ENCODE data around the gene TRIM69. TPM values are rescaled to one million over a fixed set of nuclear protein-coding genes. Genes with fewer than 3 reads are reported as not detected.
"Not testable (repeated sequence)": the region's sequence is repeated elsewhere in the genome, so short reads cannot be mapped to it uniquely, and the experiment has no call there.

TRIM69 gene
- total RNA-seq, 2 donors from 2014 or later = 20.0 to 28.7 TPM

DNA sequence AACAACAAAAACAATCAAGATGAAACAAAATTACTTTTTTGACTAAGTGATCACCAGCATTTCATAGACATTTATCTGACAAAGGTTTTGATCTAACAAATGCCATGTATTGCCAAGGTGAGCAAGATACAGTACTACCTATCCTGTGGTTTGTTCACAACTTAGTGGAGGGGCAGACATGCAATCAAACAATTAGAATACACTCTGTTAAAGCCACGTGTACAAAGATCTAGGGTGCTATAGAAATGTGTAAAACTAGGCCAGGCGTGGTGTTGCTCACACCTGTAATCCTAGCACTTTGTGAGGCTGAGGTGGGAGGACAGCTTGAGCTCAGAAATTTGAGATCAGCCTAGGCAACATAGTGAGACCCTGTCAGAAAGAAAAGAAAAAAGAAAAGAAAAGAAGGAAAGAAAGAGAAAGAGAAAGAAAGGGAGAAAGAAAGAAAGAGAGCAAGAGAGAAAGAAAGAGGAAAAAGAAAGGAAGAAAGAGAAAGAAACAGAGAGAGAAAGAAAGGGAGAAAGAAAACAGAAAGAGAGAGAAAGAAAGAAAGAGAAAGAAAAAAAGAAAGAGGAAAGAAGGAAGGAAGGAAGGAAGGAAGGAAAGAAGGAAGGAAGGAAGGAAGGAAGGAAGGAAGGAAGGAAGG is 1.4 kb upstream of the TRIM69 start:
- intact Hi-C loops (cut with DNase I) = loop anchor here (5.0 to 10.0 kb wide), 3 partner anchors 73 to 150 kb away; partner anchors contain the start of gene SPG11 (in 2 of the 2)
- no peak for DNase-seq (ENCODE audit: low spot score)

GRCh38 chr15:44735482-44736180 is 697 bp upstream of the TRIM69 start:
- no peak for DNase-seq (ENCODE audit: low spot score)
- intact Hi-C loops (cut with DNase I) = loop anchor here (5.0 to 10.0 kb wide), 3 partner anchors 73 to 151 kb away; partner anchors contain the start of gene SPG11 (in 2 of the 2)

GRCh38 chr15:44738340-44738984 is 2.1 kb downstream of the TRIM69 start:
- DNase-seq (ENCODE audit: low spot score) = no peak
- intact Hi-C loops (cut with DNase I) = loop anchor here (5.0 to 10.0 kb wide), 3 partner anchors 76 to 154 kb away; partner anchors contain the start of gene SPG11 (in 2 of the 2)

DNA sequence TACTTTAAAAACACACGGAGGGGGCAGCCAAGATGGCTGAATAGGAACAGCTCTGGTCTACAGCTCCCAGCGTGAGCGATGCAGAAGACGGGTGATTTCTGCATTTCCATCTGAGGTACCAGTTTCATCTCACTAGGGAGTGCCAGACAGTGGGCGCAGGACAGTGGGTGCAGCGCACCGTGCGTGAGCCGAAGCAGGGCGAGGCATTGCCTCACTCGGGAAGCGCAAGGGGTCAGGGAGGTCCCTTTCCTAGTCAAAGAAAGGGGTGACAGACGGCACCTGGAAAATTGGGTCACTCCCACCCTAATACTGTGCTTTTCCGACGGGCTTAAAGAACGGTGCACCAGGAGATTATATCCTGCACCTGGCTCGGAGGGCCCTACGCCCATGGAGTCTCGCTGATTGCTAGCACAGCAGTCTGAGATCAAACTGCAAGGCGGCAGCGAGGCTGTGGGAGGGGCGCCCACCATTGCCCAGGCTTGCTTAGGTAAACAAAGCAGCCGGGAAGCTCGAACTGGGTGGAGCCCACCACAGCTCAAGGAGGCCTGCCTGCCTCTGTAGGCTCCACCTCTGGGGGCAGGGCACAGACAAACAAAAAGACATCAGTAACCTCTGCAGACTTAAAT is 3.0 kb downstream of the TRIM69 start:
- DNase-seq (ENCODE audit: low spot score) = not testable (repeated sequence)
- intact Hi-C loops (cut with DNase I) = loop anchor here (5.0 to 10.0 kb wide), 3 partner anchors 77 to 155 kb away; partner anchors contain the start of gene SPG11 (in 2 of the 2)

DNA sequence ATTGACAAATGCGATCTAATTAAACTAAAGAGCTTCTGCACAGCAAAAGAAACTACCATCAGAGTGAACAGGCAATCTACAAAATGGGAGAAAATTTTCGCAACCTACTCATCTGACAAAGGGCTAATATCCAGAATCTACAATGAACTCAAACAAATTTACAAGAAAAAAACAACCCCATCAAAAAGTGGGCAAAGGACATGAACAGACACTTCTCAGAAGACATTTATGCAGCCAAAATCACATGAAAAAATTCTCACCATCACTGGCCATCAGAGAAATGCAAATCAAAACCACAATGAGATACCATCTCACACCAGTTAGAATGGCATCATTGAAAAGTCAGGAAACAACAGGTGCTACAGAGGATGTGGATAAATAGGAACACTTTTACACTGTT is 7.1 kb downstream of the TRIM69 start:
- DNase-seq (ENCODE audit: low spot score); intact Hi-C loops (cut with DNase I): not testable (repeated sequence)

GRCh38 chr15:44753345-44753744 is 17.0 kb downstream of the TRIM69 start:
- intact Hi-C loops (cut with DNase I) = no loop called here
- DNase-seq (ENCODE audit: low spot score) = no peak

DNA sequence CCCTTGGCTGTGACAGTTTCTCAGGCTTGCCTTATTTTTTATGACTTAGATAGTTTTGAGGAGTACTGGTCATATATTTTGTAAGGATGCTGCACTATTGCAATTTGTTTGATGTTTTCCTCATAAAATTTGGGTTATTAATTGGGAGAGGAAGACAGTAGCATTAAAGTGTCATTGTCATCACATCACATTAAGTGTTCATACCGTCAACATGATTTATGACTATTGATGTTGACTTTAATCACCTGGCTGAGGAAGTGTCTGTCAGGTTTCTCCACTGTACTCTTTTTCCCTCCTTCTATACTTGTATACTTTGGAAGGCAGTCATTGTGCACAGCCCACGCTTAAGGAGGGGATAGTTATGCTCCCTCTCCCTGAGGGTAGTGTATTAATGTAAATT is 26.9 kb downstream of the TRIM69 start:
- no peak for DNase-seq (ENCODE audit: low spot score)
- intact Hi-C loops (cut with DNase I) = no loop called here

GRCh38 chr15:44763848-44764247 is 27.5 kb downstream of the TRIM69 start:
- DNase-seq (ENCODE audit: low spot score) = no peak
- intact Hi-C loops (cut with DNase I) = no loop called here

DNA sequence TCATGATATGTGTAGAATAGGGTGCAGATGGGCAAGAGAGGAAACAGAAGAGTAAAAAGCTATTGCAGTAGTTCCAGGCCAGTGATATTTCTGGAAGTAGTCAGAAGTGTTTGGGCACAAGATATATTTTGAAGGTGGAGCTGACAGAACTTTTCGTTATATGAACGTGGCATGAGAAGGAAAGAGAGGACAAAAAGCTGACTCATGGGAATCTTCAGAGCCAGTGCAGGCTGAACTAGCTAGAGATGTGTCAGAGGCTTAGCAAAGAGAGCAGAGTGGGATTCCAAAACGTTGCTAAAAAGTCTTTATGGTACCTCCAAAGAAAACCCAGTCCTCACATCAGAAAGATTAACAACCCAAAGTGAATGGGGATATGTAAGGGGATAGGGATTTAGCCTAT is 28.7 kb downstream of the TRIM69 start:
- DNase-seq (ENCODE audit: low spot score) = no peak
- intact Hi-C loops (cut with DNase I) = no loop called here

DNA sequence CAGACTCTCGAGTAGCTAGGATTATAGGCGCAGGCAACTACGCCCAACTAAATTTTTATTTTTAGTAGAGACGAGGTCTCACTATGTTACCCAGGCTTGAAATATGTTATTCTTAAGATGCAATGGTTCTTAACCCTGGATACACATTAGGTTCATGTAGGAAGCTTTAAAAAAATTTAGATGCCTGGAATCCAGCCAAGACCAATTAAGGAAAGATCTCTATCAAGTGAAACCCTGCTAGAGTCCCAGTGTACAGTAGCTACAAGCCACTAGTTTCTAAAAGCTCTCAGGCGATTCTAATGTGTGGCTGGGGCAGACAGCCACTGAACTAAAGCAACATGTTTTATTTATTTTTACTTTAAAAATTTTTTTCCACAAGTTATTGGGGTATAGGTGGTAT is 33.2 kb downstream of the TRIM69 start:
- intact Hi-C loops (cut with DNase I) = no loop called here
- DNase-seq (ENCODE audit: low spot score) = no peak

GRCh38 chr15:44770715-44771114 is 34.4 kb downstream of the TRIM69 start:
- intact Hi-C loops (cut with DNase I); DNase-seq (ENCODE audit: low spot score): not testable (repeated sequence)

DNA sequence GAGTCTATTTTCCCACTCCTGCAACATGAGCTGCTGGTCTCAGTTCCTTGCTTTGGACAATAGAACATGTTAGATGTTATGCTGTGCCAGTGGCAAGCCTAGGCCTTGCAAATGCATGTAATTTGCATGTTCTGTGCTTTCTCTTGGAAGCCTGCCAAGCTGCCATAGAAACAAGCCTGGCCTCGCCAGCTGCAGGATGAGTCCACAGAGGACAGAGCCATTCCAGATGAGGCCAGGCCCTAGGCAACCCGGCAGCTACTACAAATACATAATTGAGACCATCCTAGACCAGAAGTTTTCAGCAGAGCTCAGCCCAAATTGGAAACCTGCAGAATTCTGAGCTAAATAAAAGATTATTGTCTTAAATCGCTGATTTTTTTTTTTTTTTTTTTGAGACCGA is 39.6 kb downstream of the TRIM69 start:
- no peak for DNase-seq (ENCODE audit: low spot score)
- intact Hi-C loops (cut with DNase I) = no loop called here

DNA sequence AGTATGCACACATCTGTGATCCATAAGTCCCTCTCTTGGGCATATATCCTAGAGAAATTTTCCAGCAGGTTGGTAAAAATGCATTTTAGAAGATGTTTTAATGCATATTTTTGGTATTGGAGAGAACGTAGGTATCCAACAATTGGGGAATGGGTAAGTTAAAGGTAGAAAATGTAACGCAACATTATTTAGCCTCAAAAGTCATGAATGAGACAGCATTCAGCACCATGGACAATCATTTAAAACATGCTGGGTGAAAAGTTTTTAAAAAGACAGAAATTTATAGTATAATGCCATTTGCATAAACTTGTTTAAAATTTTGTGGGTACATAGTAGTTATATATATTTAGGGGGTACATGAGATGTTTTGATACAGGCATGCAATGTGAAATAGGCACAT is 43.4 kb downstream of the TRIM69 start:
- no peak for DNase-seq (ENCODE audit: low spot score)
- intact Hi-C loops (cut with DNase I) = no loop called here

- intact Hi-C loops (cut with DNase I) = no loop called here
Measured at GRCh38 chr15:44780608-44781007, 44.3 kb downstream of the TRIM69 start.

GRCh38 chr15:44781128-44781810 is 44.9 kb downstream of the TRIM69 start:
- intact Hi-C loops (cut with DNase I) = no loop called here

More at GRCh38 chr15:44780608-44781007, 44.3 kb downstream of the TRIM69 start:
- no peak for DNase-seq (ENCODE audit: low spot score)

DNA sequence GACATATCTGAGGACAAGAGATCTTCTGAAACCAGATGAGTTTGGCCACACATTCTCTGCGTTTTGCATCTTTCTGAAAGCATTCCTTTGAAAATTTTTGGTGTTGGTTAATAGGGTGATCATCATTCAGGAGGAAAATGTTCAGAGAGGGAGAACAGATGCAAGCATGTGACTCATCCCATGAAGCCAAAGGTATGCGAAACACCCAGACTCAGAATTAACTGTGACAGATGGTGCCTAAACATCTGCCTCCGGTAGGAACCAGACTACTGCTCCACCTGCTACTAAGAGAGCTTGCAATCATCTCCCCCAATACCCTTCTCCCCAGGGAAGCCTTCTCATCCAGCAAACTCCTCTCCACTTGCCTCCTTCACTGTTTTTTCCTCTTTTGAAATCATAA is 46.2 kb downstream of the TRIM69 start:
- intact Hi-C loops (cut with DNase I) = no loop called here
- no peak for DNase-seq (ENCODE audit: low spot score)

More at GRCh38 chr15:44781128-44781810, 44.9 kb downstream of the TRIM69 start:
- DNase-seq (ENCODE audit: low spot score) = no peak

- intact Hi-C loops (cut with DNase I); DNase-seq (ENCODE audit: low spot score): not testable (repeated sequence)
Measured at GRCh38 chr15:44784918-44785274, 48.6 kb downstream of the TRIM69 start.

DNA sequence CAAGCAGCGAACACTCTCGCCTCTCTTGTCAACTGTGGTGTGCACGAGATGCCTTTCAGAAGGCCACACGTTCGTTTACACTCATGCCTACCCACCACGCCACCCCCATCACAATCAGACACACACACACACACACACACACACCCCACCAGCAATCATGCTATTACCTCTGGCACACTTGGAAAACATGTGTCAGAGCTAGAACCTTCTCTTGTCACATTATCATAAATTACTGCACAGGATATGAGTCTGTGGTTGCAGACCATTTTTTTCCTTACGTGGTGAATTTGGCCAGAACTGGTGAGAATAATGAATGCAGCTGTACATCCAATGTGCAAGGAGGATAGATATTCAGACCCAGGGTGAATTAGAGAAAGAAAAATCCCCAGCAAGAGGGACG is 52.4 kb downstream of the TRIM69 start:
- no peak for DNase-seq (ENCODE audit: low spot score)
- intact Hi-C loops (cut with DNase I) = no loop called here

- intact Hi-C loops (cut with DNase I) = no loop called here
- no peak for DNase-seq (ENCODE audit: low spot score)
Measured at GRCh38 chr15:44790215-44790614, 53.9 kb downstream of the TRIM69 start.
